Adrenal gland (tissue), 5 donors: ENCODE measurements around the gene PWWP2B.

ENCODE experiments used
- CTCF ChIP-seq, 6 experiments: fragments of 450-650 bp in 4 of 6; fragments of 200-600 bp in 2 of 6; sonication (generic) in 1 of 6; IDR thresholded peaks; 1 replicate in 5 of 6; 2 replicates in 1 of 6; pipeline versions ENCODE4 v1.5.1 to v1.8.0; 2016 to 2021; ENCODE audit warnings: antibody characterized with exemption in 6 of 6, mild to moderate bottlenecking in 2 of 6, moderate library complexity in 1 of 6
- POLR2A ChIP-seq, 2 donors: fragments of 450-650 bp; IDR thresholded peaks; one replicate each; pipeline ENCODE4 v1.6.1; 2017; ENCODE audit warnings: antibody characterized with exemption in 2 of 2, mild to moderate bottlenecking in 2 of 2, moderate library complexity in 1 of 2
- donor health status: DM: no; HTN: no; CAD: no.

GRCh38 chr10:132434405-132435005, 37.5 kb downstream of the PWWP2B start:
- no peak for TF ChIP-seq CTCF (IDR thresholded peaks at IDR 0.05)
- TF ChIP-seq POLR2A (IDR thresholded peaks at IDR 0.05) = no peak
